Stimulated activated CD4-positive, alpha-beta T cell treated with anti-CD3 and anti-CD28 coated beads, TNF-alpha, amount 100 ng/mL, for 48 hours (primary cell): ENCODE measurements around the gene RGS9BP.
"Not testable (repeated sequence)": the region's sequence is repeated elsewhere in the genome, so short reads cannot be mapped to it uniquely, and the experiment has no call there.

Experiments used
- DNase-seq, 3 donors: peaks; one replicate each; pipeline ENCODE4 v3.0.0-alpha.2; 2020; ENCODE audit warnings: low read depth in 3 of 3

The RGS9BP gene

GRCh38 chr19:32694851-32695250 is 19.2 kb downstream of the RGS9BP start:
- DNase-seq, result not testable (repeated sequence)

- DNase-seq, result not testable (repeated sequence)
Measured at GRCh38 chr19:32695506-32695905, 19.9 kb downstream of the RGS9BP start.

GRCh38 chr19:32696771-32697170 is 21.1 kb downstream of the RGS9BP start:
- DNase-seq, result not testable (repeated sequence)

- DNase-seq, result not testable (repeated sequence)
Measured at GRCh38 chr19:32700129-32700528, 24.5 kb downstream of the RGS9BP start.

GRCh38 chr19:32702010-32702409 is 26.4 kb downstream of the RGS9BP start:
- no peak for DNase-seq

GRCh38 chr19:32704006-32704405 is 28.4 kb downstream of the RGS9BP start:
- not testable (repeated sequence) for DNase-seq

GRCh38 chr19:32708457-32708856 is 32.8 kb downstream of the RGS9BP start:
- DNase-seq, result no peak

GRCh38 chr19:32709032-32709431 is 33.4 kb downstream of the RGS9BP start:
- no peak for DNase-seq

GRCh38 chr19:32711747-32712146 is 36.1 kb downstream of the RGS9BP start:
- DNase-seq, result no peak

GRCh38 chr19:32716203-32716602 is 40.6 kb downstream of the RGS9BP start:
- not testable (repeated sequence) for DNase-seq

- DNase-seq, result no peak
Measured at GRCh38 chr19:32717496-32717895, 41.8 kb downstream of the RGS9BP start.

GRCh38 chr19:32718286-32718685 is 42.6 kb downstream of the RGS9BP start:
- no peak for DNase-seq

GRCh38 chr19:32719611-32720059 is 44.0 kb downstream of the RGS9BP start, which contains the start of gene TDRD12:
TDRD12 (plus strand) TSS chr19:32719767; CDS start chr19:32720073, 306 bp downstream.
- DNase-seq, result no peak

- DNase-seq, result no peak
Measured at GRCh38 chr19:32720216-32720935, 44.7 kb downstream of the RGS9BP start.

- no peak for DNase-seq
Measured at GRCh38 chr19:32720936-32721250, 45.2 kb downstream of the RGS9BP start.
